Stimulated activated naive CD8-positive, alpha-beta T cell treated with anti-CD3 and anti-CD28 coated beads, Interleukin-15, Interleukin-2, amounts not matched to agents 100 ng/mL and 50 ng/mL, for 24 hours (primary cell): ENCODE results near the gene PNMA8B.

Source experiments
- H3K27ac Mint-ChIP-seq: one replicate; pipeline ENCODE4 v1.8.0; 2021; ENCODE audit warnings: mild to moderate bottlenecking, mixed read lengths
- H3K27me3 Mint-ChIP-seq: one replicate; pipeline ENCODE4 v1.8.0; 2021; ENCODE audit warnings: mixed read lengths
- H3K36me3 Mint-ChIP-seq: one replicate; pipeline ENCODE4 v1.8.0; 2021; ENCODE audit warnings: low read depth, mixed read lengths
- H3K4me1 Mint-ChIP-seq: one replicate; pipeline ENCODE4 v1.8.0; 2021; ENCODE audit warnings: low read depth, mixed read lengths
- H3K4me3 Mint-ChIP-seq: one replicate; pipeline ENCODE4 v1.8.0; 2021; ENCODE audit warnings: mild to moderate bottlenecking, mixed read lengths
- H3K9me3 Mint-ChIP-seq: one replicate; pipeline ENCODE4 v1.8.0; 2021; ENCODE audit warnings: mixed read lengths

Gene PNMA8B

DNA sequence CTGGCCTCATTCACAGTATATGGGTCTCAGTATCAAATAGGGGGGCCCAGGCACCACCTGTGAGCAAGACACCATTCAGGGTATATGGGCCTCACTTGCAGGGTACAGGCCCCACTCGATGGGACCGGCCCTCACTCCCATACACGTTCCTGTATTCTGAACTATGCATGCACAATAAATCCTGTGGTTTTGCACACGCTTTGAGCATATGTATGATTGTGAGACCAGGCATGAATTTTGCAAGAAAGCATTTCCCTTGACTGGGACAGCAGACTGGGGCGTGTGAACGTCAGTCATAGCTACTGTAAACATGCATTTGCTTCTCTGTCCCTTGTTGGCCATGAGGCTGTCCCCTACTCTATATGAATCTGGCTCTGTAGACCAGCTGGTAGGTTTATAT is 637 bp upstream of the PNMA8B start:
- no peaks in the 10 kb centered on the region for H3K36me3 Mint-ChIP-seq
- no peak overlapping the region for H3K4me3 Mint-ChIP-seq
- no peak overlapping the region for H3K27ac Mint-ChIP-seq
- H3K4me1 Mint-ChIP-seq = peaks cover 8% of the 10 kb centered on the region
- peaks cover 45% of the 10 kb centered on the region for H3K27me3 Mint-ChIP-seq
- no peaks in the 10 kb centered on the region for H3K9me3 Mint-ChIP-seq

DNA sequence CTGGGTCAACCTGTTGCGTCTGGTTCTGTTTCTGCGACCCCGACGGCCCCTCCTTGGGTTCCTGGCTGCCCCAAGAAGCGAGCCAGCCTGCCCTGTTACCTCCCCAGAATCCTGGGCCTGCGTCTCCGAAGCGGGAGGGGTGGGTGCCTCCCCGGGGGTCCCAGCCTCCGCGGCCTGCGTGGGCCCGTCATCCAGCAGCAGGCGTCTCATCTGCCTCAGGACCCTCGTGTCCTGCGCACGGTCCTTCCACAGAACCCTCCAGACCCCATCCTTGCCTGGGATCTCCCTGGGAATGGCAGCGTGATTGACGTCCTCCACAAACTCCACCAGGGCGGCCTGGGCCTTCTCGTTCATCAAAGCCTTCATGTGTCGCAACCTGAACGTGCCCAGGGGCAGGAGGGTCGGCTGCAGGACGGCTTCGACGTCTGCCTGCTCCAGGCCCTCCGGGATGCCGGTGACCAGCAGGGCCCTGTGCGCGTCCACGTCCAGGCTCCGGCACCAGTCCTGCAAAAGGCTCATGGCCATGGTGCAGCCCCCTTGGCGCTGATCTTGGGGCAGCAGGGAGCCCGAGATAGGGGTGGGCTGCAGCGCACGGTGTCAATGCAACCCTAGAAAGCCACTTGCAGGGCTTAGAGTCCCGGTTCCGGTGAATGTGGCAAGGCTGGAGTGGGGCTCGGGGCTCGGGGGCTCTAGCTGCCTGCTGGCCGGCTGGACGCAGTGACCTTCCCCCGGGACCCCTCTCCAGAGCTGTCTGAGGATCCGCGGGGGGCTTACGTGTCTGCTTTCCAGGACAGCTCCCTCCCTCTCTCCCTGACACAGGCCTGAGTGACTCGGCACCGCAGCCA is 504 bp downstream of the PNMA8B start:
- H3K36me3 Mint-ChIP-seq = no peaks in the 10 kb centered on the region
- H3K4me3 Mint-ChIP-seq = no peak overlapping the region
- no peaks in the 10 kb centered on the region for H3K9me3 Mint-ChIP-seq
- peaks cover 50% of the 10 kb centered on the region for H3K27me3 Mint-ChIP-seq
- H3K27ac Mint-ChIP-seq = no peak overlapping the region
- H3K4me1 Mint-ChIP-seq = peaks cover 10% of the 10 kb centered on the region

GRCh38 chr19:46494146-46494940 is 1.3 kb downstream of the PNMA8B start:
- no peaks in the 10 kb centered on the region for H3K9me3 Mint-ChIP-seq
- H3K27ac Mint-ChIP-seq = peak overlapping the region; percentile 26
- peaks cover 57% of the 10 kb centered on the region for H3K27me3 Mint-ChIP-seq
- H3K4me3 Mint-ChIP-seq = peak overlapping the region; percentile 59
- H3K36me3 Mint-ChIP-seq = no peaks in the 10 kb centered on the region
- H3K4me1 Mint-ChIP-seq = peaks cover 11% of the 10 kb centered on the region

- H3K36me3 Mint-ChIP-seq = no peaks in the 10 kb centered on the region
- H3K9me3 Mint-ChIP-seq = no peaks in the 10 kb centered on the region
- H3K27me3 Mint-ChIP-seq = peaks cover 62% of the 10 kb centered on the region
- H3K27ac Mint-ChIP-seq = no peak overlapping the region
- H3K4me3 Mint-ChIP-seq = peak overlapping the region; percentile 59
- H3K4me1 Mint-ChIP-seq = peaks cover 12% of the 10 kb centered on the region
Observed at GRCh38 chr19:46493236-46494145, 2.2 kb downstream of the PNMA8B start.

- Mint-ChIP-seq H3K9me3 (no peaks in the 10 kb centered on the region), H3K4me3 (no peak overlapping the region), H3K36me3 (no peaks in the 10 kb centered on the region), H3K27me3 (peaks cover 68% of the 10 kb centered on the region), H3K27ac (no peak overlapping the region), H3K4me1 (peaks cover 14% of the 10 kb centered on the region)
Observed at GRCh38 chr19:46492841-46493235, 2.8 kb downstream of the PNMA8B start.

- Mint-ChIP-seq H3K27ac (no peak overlapping the region), H3K4me3 (no peak overlapping the region), H3K27me3 (peaks cover 75% of the 10 kb centered on the region), H3K4me1 (peaks cover 14% of the 10 kb centered on the region), H3K36me3 (no peaks in the 10 kb centered on the region), H3K9me3 (no peaks in the 10 kb centered on the region)
Observed at GRCh38 chr19:46491975-46492682, 3.5 kb downstream of the PNMA8B start.

DNA sequence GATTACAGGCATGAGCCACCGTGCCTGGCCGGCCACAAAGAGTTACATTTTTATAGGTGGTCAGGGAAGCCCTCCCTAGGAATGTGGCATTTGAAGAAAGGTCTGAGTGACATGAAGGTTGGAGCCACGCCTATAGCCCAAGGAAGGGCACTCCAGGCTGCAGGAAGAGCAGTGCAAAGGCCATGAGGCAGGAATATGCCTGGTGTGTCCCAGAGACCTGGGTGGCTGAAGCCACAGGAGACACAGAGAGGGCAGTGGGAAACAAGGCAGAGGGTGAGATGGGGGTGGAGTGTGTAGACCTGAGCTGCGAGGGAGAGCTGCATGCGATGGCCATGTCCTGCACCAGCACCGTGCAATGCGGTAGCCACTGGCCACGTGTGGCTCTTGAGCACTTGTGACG is 4.9 kb downstream of the PNMA8B start:
- H3K27ac Mint-ChIP-seq = no peak overlapping the region
- peaks cover 14% of the 10 kb centered on the region for H3K4me1 Mint-ChIP-seq
- H3K27me3 Mint-ChIP-seq = peaks cover 77% of the 10 kb centered on the region
- H3K4me3 Mint-ChIP-seq = no peak overlapping the region
- no peaks in the 10 kb centered on the region for H3K9me3 Mint-ChIP-seq
- H3K36me3 Mint-ChIP-seq = no peaks in the 10 kb centered on the region

GRCh38 chr19:46489445-46490272 is 6.0 kb downstream of the PNMA8B start:
- Mint-ChIP-seq H3K27ac (no peak overlapping the region), H3K9me3 (no peaks in the 10 kb centered on the region), H3K27me3 (peaks cover 78% of the 10 kb centered on the region), H3K4me1 (peaks cover 13% of the 10 kb centered on the region), H3K4me3 (no peak overlapping the region), H3K36me3 (no peaks in the 10 kb centered on the region)

GRCh38 chr19:46488551-46488950 is 7.1 kb downstream of the PNMA8B start:
- peaks cover 77% of the 10 kb centered on the region for H3K27me3 Mint-ChIP-seq
- H3K4me1 Mint-ChIP-seq = peaks cover 7% of the 10 kb centered on the region
- H3K4me3 Mint-ChIP-seq = no peak overlapping the region
- H3K36me3 Mint-ChIP-seq = no peaks in the 10 kb centered on the region
- H3K9me3 Mint-ChIP-seq = no peaks in the 10 kb centered on the region
- H3K27ac Mint-ChIP-seq = no peak overlapping the region

DNA sequence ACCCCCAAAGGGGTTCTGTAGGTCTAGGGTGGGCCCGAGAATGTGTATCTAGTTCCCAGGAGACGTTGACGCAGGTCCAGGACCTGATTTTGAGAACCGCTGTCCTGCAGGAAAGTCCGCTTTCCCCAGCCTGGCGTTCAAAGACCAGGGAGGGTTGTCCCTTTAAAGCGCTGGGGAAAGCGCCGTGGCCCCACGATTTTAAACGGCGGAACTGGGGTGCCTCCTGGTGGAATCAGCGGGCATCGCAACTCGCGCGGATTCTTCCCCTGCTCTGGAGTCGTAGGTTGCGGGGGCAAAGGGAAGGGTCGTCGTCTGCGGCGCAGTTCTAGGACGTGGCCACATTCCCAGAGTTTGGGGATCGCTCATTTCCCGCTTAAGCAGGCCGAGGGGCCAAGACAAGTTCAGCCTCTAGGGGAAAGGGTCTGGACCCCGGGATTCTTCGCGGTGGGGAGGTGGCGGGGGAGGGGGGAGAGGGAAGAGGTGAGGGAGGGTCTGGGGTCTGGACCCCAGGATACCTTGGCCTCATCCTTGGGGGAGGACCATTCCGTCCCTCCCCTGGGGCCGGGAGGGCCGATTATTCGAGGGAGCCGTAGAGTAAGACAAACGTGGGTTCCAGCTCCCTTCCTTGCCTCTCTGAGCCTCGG is 7.7 kb downstream of the PNMA8B start:
- no peaks in the 10 kb centered on the region for H3K36me3 Mint-ChIP-seq
- H3K27ac Mint-ChIP-seq = no peak overlapping the region

DNA sequence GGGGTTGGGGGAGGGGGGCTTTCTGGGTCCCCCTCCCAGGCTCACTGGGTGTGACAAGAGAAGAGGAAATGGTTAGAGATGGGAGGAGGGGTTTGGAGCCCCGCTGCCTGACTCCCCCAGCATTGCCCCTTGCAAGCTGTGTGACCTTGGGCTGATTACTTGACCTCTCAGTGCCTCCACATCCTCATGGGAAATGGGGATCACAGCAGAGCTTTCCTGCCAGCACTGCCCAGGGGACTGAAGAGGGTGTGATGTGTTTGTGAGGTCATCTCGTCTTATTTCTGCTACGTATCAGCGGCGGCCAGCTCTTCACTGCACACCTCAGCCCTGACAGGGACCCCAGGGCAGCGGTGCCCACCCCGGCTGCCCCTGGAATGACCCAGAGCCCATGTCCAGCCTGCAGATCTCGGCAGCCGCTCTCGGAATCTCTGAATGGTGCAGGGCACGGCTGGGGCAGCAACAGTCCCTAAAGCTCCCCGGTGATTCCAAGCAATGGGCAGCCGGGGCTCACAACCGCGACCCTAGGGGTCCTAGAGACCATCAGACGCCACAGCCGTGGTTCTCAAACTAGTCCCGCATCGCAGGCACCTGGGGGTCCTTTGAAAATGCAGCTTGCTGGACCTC is 8.4 kb downstream of the PNMA8B start:
- Mint-ChIP-seq H3K36me3 (no peaks in the 10 kb centered on the region), H3K4me1 (peaks cover 7% of the 10 kb centered on the region), H3K27me3 (peaks cover 82% of the 10 kb centered on the region), H3K27ac (no peak overlapping the region), H3K4me3 (no peak overlapping the region), H3K9me3 (no peaks in the 10 kb centered on the region)

More for the DNA sequence above, 7.7 kb downstream of the PNMA8B start:
- Mint-ChIP-seq H3K9me3 (no peaks in the 10 kb centered on the region), H3K4me1 (peaks cover 7% of the 10 kb centered on the region), H3K27me3 (peaks cover 83% of the 10 kb centered on the region), H3K4me3 (no peak overlapping the region)

DNA sequence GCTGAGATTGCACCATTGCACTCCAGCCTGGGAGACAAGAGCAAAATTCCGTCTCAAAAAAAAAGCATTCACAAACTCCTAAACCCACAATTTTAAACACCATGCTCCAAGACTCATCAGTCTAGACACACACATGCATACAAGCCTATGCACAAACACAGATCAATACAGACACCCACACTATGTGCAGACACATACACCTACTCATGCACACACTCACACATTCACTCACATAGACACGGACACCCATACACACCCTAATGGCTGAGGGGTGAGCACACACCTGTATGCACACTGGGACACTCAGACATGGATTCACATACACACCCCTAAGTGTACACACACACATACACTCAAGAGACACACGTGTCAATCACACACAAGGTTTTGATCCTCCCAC is 9.3 kb downstream of the PNMA8B start:
- Mint-ChIP-seq H3K4me1 (peaks cover 7% of the 10 kb centered on the region), H3K27me3 (peaks cover 84% of the 10 kb centered on the region), H3K36me3 (no peaks in the 10 kb centered on the region), H3K27ac (no peak overlapping the region), H3K4me3 (no peak overlapping the region), H3K9me3 (no peaks in the 10 kb centered on the region)

DNA sequence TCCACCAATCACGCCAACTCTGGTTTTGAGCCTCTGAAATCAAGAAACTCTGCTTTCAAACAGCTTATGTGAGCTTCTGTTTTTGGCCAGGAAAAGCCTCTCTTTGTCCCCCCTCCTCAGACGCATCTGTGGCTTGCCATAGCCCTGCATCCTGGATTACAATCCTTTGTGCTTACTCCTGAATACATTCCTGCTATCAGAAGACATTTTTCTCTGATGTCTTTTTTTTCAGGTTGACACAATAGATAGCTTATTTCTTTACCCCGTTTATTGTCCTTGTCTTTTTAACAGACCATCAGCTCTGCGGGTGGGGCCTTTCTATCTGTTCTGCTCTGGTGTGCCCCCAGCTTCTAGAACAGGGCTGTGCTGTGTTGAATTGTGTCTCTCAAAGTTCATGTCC is 11.0 kb downstream of the PNMA8B start:
- no peaks in the 10 kb centered on the region for H3K9me3 Mint-ChIP-seq
- no peak overlapping the region for H3K4me3 Mint-ChIP-seq
- no peak overlapping the region for H3K27ac Mint-ChIP-seq
- H3K36me3 Mint-ChIP-seq = no peaks in the 10 kb centered on the region
- peaks cover 3% of the 10 kb centered on the region for H3K4me1 Mint-ChIP-seq
- H3K27me3 Mint-ChIP-seq = peaks cover 75% of the 10 kb centered on the region
